OCI-LY3 (cell line): Measurements from ENCODE around the gene DCLK1.
A peak's percentile ranks its signal among the peaks of the same experiment; 100 is the strongest.

Source experiments
- H2AFZ ChIP-seq: fragments of 200-600, 300-600 bp; shearing (Covaris generic); 2 replicates; pipeline ENCODE4 v1.6.0; 2014; ENCODE audit warnings: antibody characterized with exemption, low read depth, low read length
- H3K27ac ChIP-seq: fragments of 200-600, 300-600 bp; sonication (generic); 2 replicates; pipeline ENCODE4 v1.5.1; 2014; ENCODE audit warnings: mild to moderate bottlenecking, low read length, moderate library complexity, mixed read lengths
- H3K27me3 ChIP-seq: fragments of 200-600, 300-600 bp; sonication (generic); 2 replicates; pipeline ENCODE4 v1.6.1; 2014; ENCODE audit warnings: low read depth, low read length, mixed read lengths
- H3K36me3 ChIP-seq: fragments of 200-600, 300-600 bp; sonication (generic); replicated peaks from 2 replicates; pipeline ENCODE3; 2014; ENCODE audit warnings: low read depth, low read length, mixed read lengths
- H3K4me1 ChIP-seq: fragments of 300-600, 200-600 bp; sonication (generic); 2 replicates; pipeline ENCODE4 v1.6.1; 2014; ENCODE audit warnings: low read length, mixed read lengths
- H3K4me2 ChIP-seq: fragments of 200-600, 300-600 bp; sonication (generic); 2 replicates; pipeline ENCODE4 v1.6.1; 2014; ENCODE audit warnings: low read length, mixed read lengths
- H3K4me3 ChIP-seq: fragments of 300-600, 200-600 bp; sonication (generic); 2 replicates; pipeline ENCODE4 v1.5.1; 2014; ENCODE audit warnings: antibody characterized with exemption, mild to moderate bottlenecking, low read length, moderate library complexity
- H3K79me2 ChIP-seq: fragments of 300-600, 200-600 bp; shearing (Covaris generic); 2 replicates; pipeline ENCODE4 v1.6.1; 2014; ENCODE audit warnings: mild to moderate bottlenecking, low read length, mixed read lengths
- H3K9ac ChIP-seq: fragments of 300-600, 200-600 bp; shearing (Covaris generic); 2 replicates; pipeline ENCODE4 v1.6.0; 2014; ENCODE audit warnings: mild to moderate bottlenecking, low read length, moderate library complexity
- H3K9me3 ChIP-seq: fragments of 200-600, 300-600 bp; shearing (Covaris generic); 2 replicates; pipeline ENCODE4 v1.6.1; 2014; ENCODE audit warnings: low read length, mixed read lengths; ENCODE audit not compliant: insufficient read depth
- H4K20me1 ChIP-seq: fragments of 200-600, 300-600 bp; sonication (generic); 2 replicates; pipeline ENCODE4 v1.6.1; 2016; ENCODE audit warnings: low read length, mixed read lengths; ENCODE audit not compliant: insufficient read depth
- CTCF ChIP-seq: fragments of 200-600, 300-600 bp; sonication (generic); IDR thresholded peaks from 2 replicates; pipeline ENCODE4 v1.5.1; 2014; ENCODE audit warnings: antibody characterized with exemption, low read length, low read depth
- EZH2phosphoT487 ChIP-seq: fragments of 200-600 bp; shearing (Covaris generic); IDR thresholded peaks from 2 replicates; pipeline ENCODE4 v1.6.1; 2018; ENCODE audit warnings: antibody characterized with exemption, mixed run types, low read depth

Gene DCLK1

GRCh38 chr13:35953537-35954206 lies 177.5 kb downstream of the DCLK1 start:
- H3K4me2 ChIP-seq: peak overlapping the region; percentile 59
- H3K9ac ChIP-seq: no peak overlapping the region
- H3K4me3 ChIP-seq: peak overlapping the region; percentile 45

GRCh38 chr13:35947315-35947714 lies 183.9 kb downstream of the DCLK1 start:
- no peaks in the 10 kb centered on the region for H4K20me1 ChIP-seq
- no peaks in the 10 kb centered on the region for H3K9me3 ChIP-seq
- H3K79me2 ChIP-seq: no peaks in the 10 kb centered on the region
- no peak for TF ChIP-seq EZH2phosphoT487
- no peak for TF ChIP-seq CTCF
- H3K4me2 ChIP-seq: no peak overlapping the region
- H2AFZ ChIP-seq: no peak overlapping the region
- H3K27ac ChIP-seq: no peak overlapping the region
- no peaks in the 10 kb centered on the region for H3K4me1 ChIP-seq
- H3K36me3 ChIP-seq: no peaks in the 10 kb centered on the region
- peaks cover 11% of the 10 kb centered on the region for H3K27me3 ChIP-seq
- no peak overlapping the region for H3K4me3 ChIP-seq
- H3K9ac ChIP-seq: no peak overlapping the region

More at GRCh38 chr13:35953537-35954206, 177.5 kb downstream of the DCLK1 start:
- no peaks in the 10 kb centered on the region for H3K79me2 ChIP-seq
- no peaks in the 10 kb centered on the region for H4K20me1 ChIP-seq
- H3K36me3 ChIP-seq: no peaks in the 10 kb centered on the region
- H3K9me3 ChIP-seq: no peaks in the 10 kb centered on the region
- TF ChIP-seq CTCF: peak; percentile 81
- TF ChIP-seq EZH2phosphoT487: no peak
- no peaks in the 10 kb centered on the region for H3K4me1 ChIP-seq
- peak overlapping the region; percentile 62; the same call in 1 of the 2 replicates for H2AFZ ChIP-seq
- H3K27ac ChIP-seq: no peak overlapping the region
- H3K27me3 ChIP-seq: peaks cover under 1% of the 10 kb centered on the region; the same call in 1 of the 2 replicates

- H3K4me2 ChIP-seq: no peak overlapping the region
- H3K27ac ChIP-seq: no peak overlapping the region
- no peak overlapping the region for H3K9ac ChIP-seq
- no peaks in the 10 kb centered on the region for H3K4me1 ChIP-seq
- no peaks in the 10 kb centered on the region for H3K79me2 ChIP-seq
- no peaks in the 10 kb centered on the region for H4K20me1 ChIP-seq
- peaks cover 11% of the 10 kb centered on the region for H3K27me3 ChIP-seq
- no peaks in the 10 kb centered on the region for H3K9me3 ChIP-seq
- no peak overlapping the region for H2AFZ ChIP-seq
- TF ChIP-seq CTCF: no peak
- no peak for TF ChIP-seq EZH2phosphoT487
- no peak overlapping the region for H3K4me3 ChIP-seq
- H3K36me3 ChIP-seq: no peaks in the 10 kb centered on the region
Observed at GRCh38 chr13:35945368-35945767, 185.8 kb downstream of the DCLK1 start.

- H3K9me3 ChIP-seq: no peaks in the 10 kb centered on the region
- H2AFZ ChIP-seq: no peak overlapping the region
- no peak overlapping the region for H3K27ac ChIP-seq
- H3K27me3 ChIP-seq: no peaks in the 10 kb centered on the region
- H4K20me1 ChIP-seq: no peaks in the 10 kb centered on the region
- no peak overlapping the region for H3K4me3 ChIP-seq
- no peaks in the 10 kb centered on the region for H3K36me3 ChIP-seq
- H3K79me2 ChIP-seq: no peaks in the 10 kb centered on the region
- no peaks in the 10 kb centered on the region for H3K4me1 ChIP-seq
- H3K9ac ChIP-seq: no peak overlapping the region
- no peak overlapping the region for H3K4me2 ChIP-seq
- TF ChIP-seq CTCF: no peak
- no peak for TF ChIP-seq EZH2phosphoT487
Observed at GRCh38 chr13:35941374-35941773, 189.8 kb downstream of the DCLK1 start.
